ENCODE data around the gene MEX3A. TPM values are rescaled to one million over a fixed set of nuclear protein-coding genes. Genes with fewer than 3 reads are reported as not detected.

The MEX3A gene
- total and polyA plus RNA-seq, 2 experiments from 2014 or later, result 18.5 to 38.1 TPM

DNA sequence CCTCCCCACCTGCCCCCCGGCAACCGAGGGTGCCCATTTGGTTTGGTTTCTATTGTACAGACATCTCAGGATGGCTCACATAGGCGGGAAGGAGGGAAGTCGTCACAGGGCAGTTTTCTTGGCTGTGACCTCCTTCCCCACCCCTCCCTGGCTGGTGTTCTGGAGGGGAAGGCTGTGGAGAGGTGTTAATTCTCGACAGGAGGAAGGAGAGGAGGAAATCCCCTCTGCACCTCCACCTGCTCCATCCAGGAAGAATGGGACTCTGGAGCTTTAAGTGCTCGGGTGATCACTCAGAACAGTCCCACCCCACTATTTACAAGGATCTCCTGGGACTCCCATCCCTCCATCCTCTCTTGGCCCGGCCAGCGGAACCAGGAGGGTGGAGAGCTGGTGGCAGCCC lies 7.6 kb downstream of the MEX3A start (continued):
- TF ChIP-seq JUNB (IDR thresholded peaks at IDR 0.05; ENCODE audit: unreplicated experiment), result no peak

GRCh38 chr1:156073740-156074139 lies 8.5 kb downstream of the MEX3A start:
- Histone ChIP-seq H3K4me3 (0 out of 2 replicates have a peak overlapping the region, but pooled peaks have one; percentile 22), H3K9me2 (ENCODE audit: insufficient read depth) (no peaks in the 10 kb centered on the region), H3K4me2 (peak overlapping the region; percentile 37; the same call in 1 of the 2 replicates), H4K20me1 (replicated peaks; ENCODE audit: insufficient read depth) (peaks cover 26% of the 10 kb centered on the region), H3K27ac (ENCODE audit: low read depth) (peak overlapping the region; percentile 21; the same call in 1 of the 2 replicates), H3F3A (replicated peaks; ENCODE audit: low read depth) (peaks cover 50% of the 10 kb centered on the region), H3K79me2 (replicated peaks; ENCODE audit: insufficient read depth) (peaks cover 39% of the 10 kb centered on the region), H3K36me3 (ENCODE audit: insufficient read depth) (no peaks in the 10 kb centered on the region; the same call in 1 of the 2 replicates), H3K27me3 (ENCODE audit: insufficient read depth) (no peaks in the 10 kb centered on the region), H2AFZ (no peak overlapping the region), H3K4me1 (ENCODE audit: insufficient read depth) (peaks cover 68% of the 10 kb centered on the region)
- Mint-ChIP-seq H3K27ac (peak overlapping the region; percentile 74), H3K4me3 (peak overlapping the region; percentile 51), H3K27me3 (ENCODE audit: insufficient read depth, low read depth, poor library complexity) (peaks cover 27% of the 10 kb centered on the region), H3K9me3 (no peaks in the 10 kb centered on the region; the same call in 2 of the 3 replicates), H3K4me1 (peaks cover 77% of the 10 kb centered on the region), H3K36me3 (ENCODE audit: low read depth) (peaks cover 67% of the 10 kb centered on the region)
- DNase-seq (ENCODE audit: low spot score) (peak; percentile 92), ATAC-seq (peak; percentile 51)
- TF ChIP-seq CTCF (conservative IDR thresholded peaks at IDR 0.05; ENCODE audit: low read depth in 2 of 2) (no peak), NANOG (IDR thresholded peaks at IDR 0.05; ENCODE audit: borderline replicate concordance) (no peak), ZNF114 (CRISPR knock-in tag; IDR thresholded peaks at IDR 0.05) (no peak), POLR2AphosphoS5 (IDR thresholded peaks at IDR 0.05; ENCODE audit: low read depth) (peak; percentile 25; the same call in 1 of the 2 replicates)

DNA sequence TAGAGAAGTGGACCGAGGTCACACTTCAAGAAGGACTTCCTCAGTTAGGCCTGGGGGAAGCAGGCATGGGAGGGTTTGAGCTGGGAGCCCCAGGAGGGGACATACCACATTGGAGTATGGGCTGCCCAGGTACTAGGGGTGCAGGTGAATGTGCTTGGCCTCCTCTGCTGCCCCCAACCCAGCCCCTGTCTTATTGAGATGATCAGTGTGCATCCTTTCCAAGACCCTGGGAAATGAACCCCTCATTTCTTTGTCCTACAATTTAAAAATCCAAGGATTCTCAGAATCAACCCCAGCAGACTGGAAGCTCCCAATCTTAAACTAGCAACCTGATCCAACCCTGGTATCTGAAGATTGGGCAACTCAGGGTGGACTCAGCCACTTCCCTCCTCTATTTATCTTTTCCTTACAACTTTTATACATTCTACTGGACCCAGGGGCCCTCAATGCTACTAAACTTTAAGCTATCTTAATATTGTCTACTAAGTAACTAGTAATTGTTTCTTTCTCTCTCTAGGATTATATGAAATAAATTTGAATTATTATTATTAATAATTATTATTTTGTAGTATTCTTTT lies 9.1 kb downstream of the MEX3A start:
- peaks cover 33% of the 10 kb centered on the region for H3K79me2 ChIP-seq (replicated peaks; ENCODE audit: insufficient read depth)
- H3K4me2 ChIP-seq, result peak overlapping the region; percentile 53
- no peaks in the 10 kb centered on the region for H3K27me3 ChIP-seq (ENCODE audit: insufficient read depth)
- H2AFZ ChIP-seq, result no peak overlapping the region
- peaks cover 21% of the 10 kb centered on the region for H4K20me1 ChIP-seq (replicated peaks; ENCODE audit: insufficient read depth)
- H3K9me3 Mint-ChIP-seq, result no peaks in the 10 kb centered on the region; the same call in 2 of the 3 replicates
- H3K27me3 Mint-ChIP-seq (ENCODE audit: insufficient read depth, low read depth, poor library complexity), result peaks cover 27% of the 10 kb centered on the region
- peaks cover 69% of the 10 kb centered on the region for H3K36me3 Mint-ChIP-seq (ENCODE audit: low read depth)
- no peaks in the 10 kb centered on the region for H3K9me2 ChIP-seq (ENCODE audit: insufficient read depth)
- DNase-seq (ENCODE audit: low spot score) (no peak), ATAC-seq (no peak)
- peaks cover 72% of the 10 kb centered on the region for H3K4me1 Mint-ChIP-seq
- H3K36me3 ChIP-seq (ENCODE audit: insufficient read depth), result no peaks in the 10 kb centered on the region; the same call in 1 of the 2 replicates
- 0 out of 2 replicates have a peak overlapping the region, but pooled peaks have one; percentile 6 for H3K4me3 ChIP-seq
- peak overlapping the region; percentile 64; the same call in 1 of the 2 replicates for H3K27ac Mint-ChIP-seq
- H3F3A ChIP-seq (replicated peaks; ENCODE audit: low read depth), result peaks cover 45% of the 10 kb centered on the region
- H3K4me1 ChIP-seq (ENCODE audit: insufficient read depth), result peaks cover 64% of the 10 kb centered on the region
- H3K27ac ChIP-seq (ENCODE audit: low read depth), result no peak overlapping the region
- H3K4me3 Mint-ChIP-seq, result peak overlapping the region; percentile 44; the same call in 1 of the 3 replicates
- TF ChIP-seq EZH2phosphoT487 (IDR thresholded peaks at IDR 0.05; ENCODE audit: unreplicated experiment) (no peak), ZNF114 (CRISPR knock-in tag; IDR thresholded peaks at IDR 0.05) (no peak), NANOG (IDR thresholded peaks at IDR 0.05; ENCODE audit: borderline replicate concordance) (no peak)
- TF ChIP-seq, protein P1, sequence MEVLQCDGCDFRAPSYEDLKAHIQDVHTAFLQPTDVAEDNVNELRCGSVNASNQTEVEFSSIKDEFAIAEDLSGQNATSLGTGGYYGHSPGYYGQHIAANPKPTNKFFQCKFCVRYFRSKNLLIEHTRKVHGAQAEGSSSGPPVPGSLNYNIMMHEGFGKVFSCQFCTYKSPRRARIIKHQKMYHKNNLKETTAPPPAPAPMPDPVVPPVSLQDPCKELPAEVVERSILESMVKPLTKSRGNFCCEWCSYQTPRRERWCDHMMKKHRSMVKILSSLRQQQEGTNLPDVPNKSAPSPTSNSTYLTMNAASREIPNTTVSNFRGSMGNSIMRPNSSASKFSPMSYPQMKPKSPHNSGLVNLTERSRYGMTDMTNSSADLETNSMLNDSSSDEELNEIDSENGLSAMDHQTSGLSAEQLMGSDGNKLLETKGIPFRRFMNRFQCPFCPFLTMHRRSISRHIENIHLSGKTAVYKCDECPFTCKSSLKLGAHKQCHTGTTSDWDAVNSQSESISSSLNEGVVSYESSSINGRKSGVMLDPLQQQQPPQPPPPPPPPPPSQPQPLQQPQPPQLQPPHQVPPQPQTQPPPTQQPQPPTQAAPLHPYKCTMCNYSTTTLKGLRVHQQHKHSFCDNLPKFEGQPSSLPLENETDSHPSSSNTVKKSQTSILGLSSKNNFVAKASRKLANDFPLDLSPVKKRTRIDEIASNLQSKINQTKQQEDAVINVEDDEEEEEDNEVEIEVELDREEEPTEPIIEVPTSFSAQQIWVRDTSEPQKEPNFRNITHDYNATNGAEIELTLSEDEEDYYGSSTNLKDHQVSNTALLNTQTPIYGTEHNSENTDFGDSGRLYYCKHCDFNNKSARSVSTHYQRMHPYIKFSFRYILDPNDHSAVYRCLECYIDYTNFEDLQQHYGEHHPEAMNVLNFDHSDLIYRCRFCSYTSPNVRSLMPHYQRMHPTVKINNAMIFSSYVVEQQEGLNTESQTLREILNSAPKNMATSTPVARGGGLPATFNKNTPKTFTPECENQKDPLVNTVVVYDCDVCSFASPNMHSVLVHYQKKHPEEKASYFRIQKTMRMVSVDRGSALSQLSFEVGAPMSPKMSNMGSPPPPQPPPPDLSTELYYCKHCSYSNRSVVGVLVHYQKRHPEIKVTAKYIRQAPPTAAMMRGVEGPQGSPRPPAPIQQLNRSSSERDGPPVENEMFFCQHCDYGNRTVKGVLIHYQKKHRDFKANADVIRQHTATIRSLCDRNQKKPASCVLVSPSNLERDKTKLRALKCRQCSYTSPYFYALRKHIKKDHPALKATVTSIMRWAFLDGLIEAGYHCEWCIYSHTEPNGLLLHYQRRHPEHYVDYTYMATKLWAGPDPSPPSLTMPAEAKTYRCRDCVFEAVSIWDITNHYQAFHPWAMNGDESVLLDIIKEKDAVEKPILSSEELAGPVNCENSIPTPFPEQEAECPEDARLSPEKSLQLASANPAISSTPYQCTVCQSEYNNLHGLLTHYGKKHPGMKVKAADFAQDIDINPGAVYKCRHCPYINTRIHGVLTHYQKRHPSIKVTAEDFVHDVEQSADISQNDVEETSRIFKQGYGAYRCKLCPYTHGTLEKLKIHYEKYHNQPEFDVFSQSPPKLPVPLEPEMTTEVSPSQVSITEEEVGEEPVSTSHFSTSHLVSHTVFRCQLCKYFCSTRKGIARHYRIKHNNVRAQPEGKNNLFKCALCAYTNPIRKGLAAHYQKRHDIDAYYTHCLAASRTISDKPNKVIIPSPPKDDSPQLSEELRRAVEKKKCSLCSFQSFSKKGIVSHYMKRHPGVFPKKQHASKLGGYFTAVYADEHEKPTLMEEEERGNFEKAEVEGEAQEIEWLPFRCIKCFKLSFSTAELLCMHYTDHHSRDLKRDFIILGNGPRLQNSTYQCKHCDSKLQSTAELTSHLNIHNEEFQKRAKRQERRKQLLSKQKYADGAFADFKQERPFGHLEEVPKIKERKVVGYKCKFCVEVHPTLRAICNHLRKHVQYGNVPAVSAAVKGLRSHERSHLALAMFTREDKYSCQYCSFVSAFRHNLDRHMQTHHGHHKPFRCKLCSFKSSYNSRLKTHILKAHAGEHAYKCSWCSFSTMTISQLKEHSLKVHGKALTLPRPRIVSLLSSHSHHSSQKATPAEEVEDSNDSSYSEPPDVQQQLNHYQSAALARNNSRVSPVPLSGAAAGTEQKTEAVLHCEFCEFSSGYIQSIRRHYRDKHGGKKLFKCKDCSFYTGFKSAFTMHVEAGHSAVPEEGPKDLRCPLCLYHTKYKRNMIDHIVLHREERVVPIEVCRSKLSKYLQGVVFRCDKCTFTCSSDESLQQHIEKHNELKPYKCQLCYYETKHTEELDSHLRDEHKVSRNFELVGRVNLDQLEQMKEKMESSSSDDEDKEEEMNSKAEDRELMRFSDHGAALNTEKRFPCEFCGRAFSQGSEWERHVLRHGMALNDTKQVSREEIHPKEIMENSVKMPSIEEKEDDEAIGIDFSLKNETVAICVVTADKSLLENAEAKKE (CRISPR knock-in tag; IDR thresholded peaks at IDR 0.05), result no peak
